ENCODE measurements around the gene GPR137C. TPM values are rescaled to one million over a fixed set of nuclear protein-coding genes. Genes with fewer than 3 reads are reported as not detected.

GPR137C gene
- total RNA-seq = 0.37 and 0.44 TPM in 2 replicates

GRCh38 chr14:52552063-52552988, at the start of gene GPR137C, which contains the start of gene TXNDC16:
TSS of gene GPR137C (plus strand) at chr14:52552836. CDS start at chr14:52553148, 312 bp downstream.
TSS of gene TXNDC16 (minus strand) at chr14:52552505. CDS start at chr14:52543557, 8,948 bp downstream.

Other genes starting within 250 kb of the GPR137C start
- gene PTGER2, start 238.5 kb upstream of the GPR137C start, total RNA-seq = 17.5 and 22.9 TPM in 2 replicates
- gene TXNDC16, start 331 bp upstream of the GPR137C start, total RNA-seq = 3.3 and 5.2 TPM in 2 replicates
- 116 and 120 TPM in 2 replicates for gene ERO1A, start 142.7 kb downstream of the GPR137C start, total RNA-seq
- 127 and 181 TPM in 2 replicates for gene PSMC6, start 154.4 kb downstream of the GPR137C start, total RNA-seq
- gene STYX, start 177.3 kb downstream of the GPR137C start, total RNA-seq = 16.6 and 17.5 TPM in 2 replicates
- gene GNPNAT1, start 238.8 kb downstream of the GPR137C start, total RNA-seq = 36.0 and 43.5 TPM in 2 replicates

Data from uterine smooth muscle cell (primary cell).